PC-3 (cell line): ENCODE results near the gene CBFA2T3.

Source experiments
- CTCF ChIP-seq: fragments of 300-600 bp; sonication (generic); conservative IDR thresholded peaks from 2 replicates; pipeline ENCODE4 v1.5.1; 2017; ENCODE audit warnings: antibody characterized with exemption, low read depth, mild to moderate bottlenecking, low read length
- EZH2 ChIP-seq: fragments of 300-600 bp; sonication (generic); IDR thresholded peaks from one replicate; pipeline ENCODE4 v1.6.1; 2017; ENCODE audit warnings: antibody characterized with exemption, mild to moderate bottlenecking, low read length; ENCODE audit not compliant: unreplicated experiment
- EZH2phosphoT487 ChIP-seq: fragments of 300-600 bp; sonication (generic); IDR thresholded peaks from 2 replicates; pipeline ENCODE4 v1.6.1; 2018; ENCODE audit warnings: mild to moderate bottlenecking, antibody characterized with exemption, low read length, borderline replicate concordance

- TF ChIP-seq CTCF = no peak
- no peak for TF ChIP-seq EZH2
- TF ChIP-seq EZH2phosphoT487 = no peak
Measured at GRCh38 chr16:88922114-88922825, 54.7 kb downstream of the CBFA2T3 start.
